Uterus (tissue), 2 donors: ENCODE data around the gene CES5A.

Experiments used
- CTCF ChIP-seq, 4 experiments: fragments of 200-600 bp in 2 of 4; fragments of 450-650 bp in 2 of 4; sonication (generic) in 2 of 4; IDR thresholded peaks; one replicate each; pipeline ENCODE4 v1.5.1; 2016 to 2019; ENCODE audit warnings: antibody characterized with exemption in 4 of 4, mild to moderate bottlenecking in 2 of 4, moderate library complexity in 1 of 4
- POLR2A ChIP-seq, 2 donors: fragments of 450-650 bp; IDR thresholded peaks; one replicate each; pipeline ENCODE4 v1.6.1; 2016; ENCODE audit warnings: antibody characterized with exemption in 2 of 2, mild to moderate bottlenecking in 1 of 2, moderate library complexity in 1 of 2

GRCh38 chr16:55906123-55906522, 30.9 kb upstream of the CES5A start:
- TF ChIP-seq POLR2A (IDR thresholded peaks at IDR 0.05) (no peak), CTCF (IDR thresholded peaks at IDR 0.05) (no peak)
